IMR-90 (cell line): ENCODE results near the gene DIAPH1. TPM values are rescaled to one million over a fixed set of nuclear protein-coding genes. Genes with fewer than 3 reads are reported as not detected.
A peak's percentile ranks its signal among the peaks of the same experiment; 100 is the strongest.

Experiments
- ATAC-seq: fragments of 200-7000 bp; cut with Tn5 transposase; 2 replicates; pipeline ENCODE4 v1.9.1; 2020; ENCODE audit warnings: low read depth, mild to moderate bottlenecking, moderate library complexity
- BruUV-seq: library from RNA; stranded (reverse); fragments of 400-500 nt; replicated peaks from 2 replicates; lab custom pipeline; 2021; lab: Mats Ljungman, UMichigan
- CTCF ChIA-PET: fragments of 300-600 bp; formaldehyde crosslinking; extraction: SDS; loops from one replicate; lab custom pipeline; 2021; ENCODE audit warnings: antibody characterized with exemption; lab: Yijun Ruan, JAX
- POLR2A ChIA-PET: fragments of 300-600 bp; sonication (Branson Sonifier 250); formaldehyde crosslinking; loops from one replicate; lab custom pipeline; 2022; ENCODE audit warnings: antibody characterized with exemption; ENCODE audit not compliant: unreplicated experiment; lab: Charles Lee
- DNase-seq: peaks from one replicate; pipeline ENCODE4 v3.0.0; 2013
- H2AFZ ChIP-seq: replicated peaks from 2 replicates; pipeline ENCODE3; 2013; ENCODE audit warnings: low read length, mild to moderate bottlenecking; ENCODE audit not compliant: poor library complexity
- H2AK5ac ChIP-seq: 2 replicates; pipeline ENCODE4 v1.6.1; 2013; ENCODE audit warnings: low read depth, low read length, inconsistent platforms
- H2AK9ac ChIP-seq: replicated peaks from 2 replicates; pipeline ENCODE3; 2013; ENCODE audit warnings: mild to moderate bottlenecking, low read depth, low read length, moderate library complexity; ENCODE audit not compliant: poor library complexity
- H2BK120ac ChIP-seq: 2 replicates; pipeline ENCODE4 v1.6.1; 2013; ENCODE audit warnings: low read depth, low read length, inconsistent platforms
- H2BK15ac ChIP-seq: 3 replicates; pipeline ENCODE4 v1.6.1; 2013; ENCODE audit warnings: low read depth, low read length, inconsistent platforms
- H2BK20ac ChIP-seq: 2 replicates; pipeline ENCODE4 v1.6.1; 2013; ENCODE audit warnings: low read depth, mild to moderate bottlenecking, inconsistent platforms, low read length, moderate library complexity
- H2BK5ac ChIP-seq: 2 replicates; pipeline ENCODE4 v1.6.1; 2013; ENCODE audit warnings: mild to moderate bottlenecking, low read depth, low read length, inconsistent platforms; ENCODE audit not compliant: poor library complexity, severe bottlenecking
- H3K14ac ChIP-seq: replicated peaks from 2 replicates; pipeline ENCODE4 v1.6.1; 2013; ENCODE audit warnings: low read depth, low read length, inconsistent platforms
- H3K18ac ChIP-seq: 2 replicates; pipeline ENCODE4 v1.6.1; 2013; ENCODE audit warnings: low read depth, low read length, control low read depth
- H3K23ac ChIP-seq: 2 replicates; pipeline ENCODE4 v1.6.1; 2013; ENCODE audit warnings: low read depth, low read length, inconsistent platforms
- H3K27ac ChIP-seq: 2 replicates; pipeline ENCODE4 v1.5.1; 2013; ENCODE audit warnings: mild to moderate bottlenecking, control low read depth, low read length; ENCODE audit not compliant: insufficient read depth
- H3K27me3 ChIP-seq: 2 replicates; pipeline ENCODE4 v1.6.1; 2013; ENCODE audit warnings: low read length; ENCODE audit not compliant: control insufficient read depth, insufficient read depth
- H3K36me3 ChIP-seq: 2 replicates; pipeline ENCODE4 v1.6.1; 2013; ENCODE audit warnings: low read length, mixed read lengths; ENCODE audit not compliant: control insufficient read depth, insufficient read depth
- H3K4ac ChIP-seq: 2 replicates; pipeline ENCODE4 v1.6.1; 2013; ENCODE audit warnings: low read depth, low read length, inconsistent platforms
- H3K4me1 ChIP-seq: 2 replicates; pipeline ENCODE4 v1.6.1; 2013; ENCODE audit warnings: low read length, mixed read lengths; ENCODE audit not compliant: control insufficient read depth, insufficient read depth
- H3K4me2 ChIP-seq: 2 replicates; pipeline ENCODE4 v1.6.1; 2013; ENCODE audit warnings: low read depth, mild to moderate bottlenecking, control low read depth, low read length, moderate library complexity
- H3K4me3 ChIP-seq: 2 replicates; pipeline ENCODE4 v1.5.1; 2013; ENCODE audit warnings: low read depth, mild to moderate bottlenecking, control low read depth, low read length, moderate library complexity; ENCODE audit not compliant: insufficient read depth
- H3K56ac ChIP-seq: 2 replicates; pipeline ENCODE4 v1.6.1; 2013; ENCODE audit warnings: low read length, inconsistent platforms; ENCODE audit not compliant: insufficient read depth; ENCODE audit errors: extremely low read depth
- H3K79me1 ChIP-seq, 2 experiments: 2 replicates each; pipeline ENCODE4 v1.6.1; 2013; ENCODE audit warnings: low read length in 2 of 2, inconsistent platforms in 1 of 2, low read depth in 1 of 2
- H3K9ac ChIP-seq: 2 replicates; pipeline ENCODE4 v1.6.1; 2013; ENCODE audit warnings: low read depth, low read length, control low read depth
- H3K9me1 ChIP-seq: 2 replicates; pipeline ENCODE4 v1.6.1; 2013; ENCODE audit warnings: low read length, inconsistent platforms; ENCODE audit not compliant: insufficient read depth
- H3K9me3 ChIP-seq: 2 replicates; pipeline ENCODE4 v1.6.1; 2013; ENCODE audit warnings: low read length; ENCODE audit not compliant: control insufficient read depth, insufficient read depth
- H4K20me1 ChIP-seq: 2 replicates; pipeline ENCODE4 v1.6.1; 2013; ENCODE audit warnings: low read length, inconsistent platforms; ENCODE audit not compliant: insufficient read depth
- H4K5ac ChIP-seq: 2 replicates; pipeline ENCODE4 v1.6.1; 2013; ENCODE audit warnings: mild to moderate bottlenecking, low read depth, low read length, control low read depth
- H4K8ac ChIP-seq, 2 experiments: 2 replicates each; pipeline ENCODE4 v1.6.1; 2013; ENCODE audit warnings: low read depth in 2 of 2, low read length in 2 of 2, control low read depth in 1 of 2, inconsistent platforms in 1 of 2
- H4K91ac ChIP-seq: 2 replicates; pipeline ENCODE4 v1.6.1; 2013; ENCODE audit warnings: low read depth, low read length, inconsistent platforms; ENCODE audit not compliant: insufficient read depth
- BHLHE40 ChIP-seq: fragments of 150-350 bp; IDR thresholded peaks from 2 replicates; pipeline ENCODE4 v1.6.1; 2016; ENCODE audit warnings: mild to moderate bottlenecking, low read depth, low read length
- CHD1 ChIP-seq: IDR thresholded peaks from 2 replicates; pipeline ENCODE4 v1.6.1; 2012; ENCODE audit warnings: low read depth, low read length, improper control_type of control experiment
- CTCF ChIP-seq: conservative IDR thresholded peaks from 2 replicates; pipeline ENCODE4 v1.5.1; 2012; ENCODE audit warnings: mild to moderate bottlenecking, low read depth, low read length, improper control_type of control experiment
- ELK1 ChIP-seq: fragments of 150-350 bp; IDR thresholded peaks from 2 replicates; pipeline ENCODE4 v1.6.1; 2016; ENCODE audit warnings: low read depth, mild to moderate bottlenecking, low read length, moderate library complexity, borderline replicate concordance
- FOS ChIP-seq: fragments of 150-350 bp; IDR thresholded peaks from 2 replicates; pipeline ENCODE4 v1.6.1; 2016; ENCODE audit warnings: low read depth, low read length
- MAFK ChIP-seq: IDR thresholded peaks from 2 replicates; pipeline ENCODE4 v1.6.1; 2012; ENCODE audit warnings: low read depth, low read length, improper control_type of control experiment
- MAZ ChIP-seq: IDR thresholded peaks from 2 replicates; pipeline ENCODE4 v1.6.1; 2012; ENCODE audit warnings: low read depth, mild to moderate bottlenecking, low read length, improper control_type of control experiment, moderate library complexity, borderline replicate concordance
- MXI1 ChIP-seq: IDR thresholded peaks from 2 replicates; pipeline ENCODE4 v1.6.1; 2012; ENCODE audit warnings: low read depth, mild to moderate bottlenecking, low read length, moderate library complexity, borderline replicate concordance
- NFE2L2 ChIP-seq: fragments of 150-350 bp; IDR thresholded peaks from 2 replicates; pipeline ENCODE4 v1.6.1; 2016; ENCODE audit warnings: low read depth, mild to moderate bottlenecking, low read length
- POLR2A ChIP-seq: IDR thresholded peaks from 2 replicates; pipeline ENCODE4 v1.6.1; 2012; ENCODE audit warnings: mild to moderate bottlenecking, low read depth, low read length
- RAD21 ChIP-seq: IDR thresholded peaks from 2 replicates; pipeline ENCODE4 v1.6.1; 2012; ENCODE audit warnings: low read length, improper control_type of control experiment
- RCOR1 ChIP-seq: IDR thresholded peaks from 2 replicates; pipeline ENCODE4 v1.6.1; 2012; ENCODE audit warnings: mild to moderate bottlenecking, low read length, improper control_type of control experiment; ENCODE audit not compliant: insufficient replicate concordance
- RFX5 ChIP-seq: IDR thresholded peaks from 2 replicates; pipeline ENCODE4 v1.8.0; 2012; ENCODE audit warnings: low read depth, mild to moderate bottlenecking, low read length, moderate library complexity
- SMC3 ChIP-seq: fragments of 150-350 bp; IDR thresholded peaks from 2 replicates; pipeline ENCODE4 v1.6.1; 2016; ENCODE audit warnings: low read depth, mild to moderate bottlenecking, antibody characterized with exemption, low read length, moderate library complexity
- whole genome bisulfite sequencing, 2 experiments: methylation state at CpG; one replicate each; pipeline versions ENCODE4 v1.1.5 to v1.1.7; 2013; ENCODE audit warnings: missing lambda C conversion rate in 2 of 2; ENCODE audit not compliant: insufficient read length in 1 of 2; ENCODE audit errors: extremely low coverage in 2 of 2; 5-methylcytosine and 5-hydroxymethylcytosine counted together
- dilution Hi-C: fragments of 300-500 bp; cut with HindIII; formaldehyde crosslinking; loops from one replicate; pipeline ENCODE4 v1.14.3; 2018; ENCODE audit warnings: low sequenced_read_pairs; ENCODE audit not compliant: unreplicated experiment
- in situ Hi-C: fragments of 300-500 bp; cut with MboI; formaldehyde crosslinking; loops from 3 replicates; pipeline ENCODE4 v1.14.3; 2019; ENCODE audit warnings: low sequenced_read_pairs, inconsistent platforms, mixed read lengths
- intact Hi-C: fragments of 100-400 bp; cut with micrococcal nuclease; formaldehyde crosslinking; loops from 2 replicates; pipeline ENCODE4 v1.10.0; 2022
- polyA plus RNA-seq, 3 experiments: library from polyadenylated mRNA; depleted of rRNA; stranded (reverse); fragments of >200 nt; gene quantifications; 2 replicates each; pipeline ENCODE4 v1.2.3, GENCODE V29; 2012; ENCODE audit warnings: low replicate concordance in 1 of 3
- total RNA-seq: library from RNA; depleted of rRNA; stranded (reverse); fragments of >200 nt; gene quantifications from 2 replicates; pipeline ENCODE4 v1.2.3, GENCODE V29; 2012

Gene DIAPH1
- total and polyA plus RNA-seq, 2 of the 4 experiments (the other 2 are of a cell fraction) = 12.0 to 37.4 TPM

GRCh38 chr5:141513627-141514329 lies 105.0 kb downstream of the DIAPH1 start:
- H2AK5ac ChIP-seq = peak overlapping the region; percentile 100
- H3K36me3 ChIP-seq = peaks cover 26% of the 10 kb centered on the region
- peak overlapping the region; percentile 90 for H2AK9ac ChIP-seq
- peak overlapping the region; percentile 41 for H3K4me3 ChIP-seq
- peak overlapping the region; percentile 86 for H2BK120ac ChIP-seq
- no TSS peak for BruUV-seq
- no peaks in the 10 kb centered on the region for H3K27me3 ChIP-seq
- H3K9ac ChIP-seq = peak overlapping the region; percentile 60
- peaks cover 59% of the 10 kb centered on the region for H3K4me1 ChIP-seq
- H3K14ac ChIP-seq = peak overlapping the region; percentile 92
- H3K79me1 ChIP-seq = peaks cover 6 to 62% of the 10 kb centered on the region in 2 experiments
- peak overlapping the region; percentile 88 for H4K91ac ChIP-seq
- ChIA-PET CTCF (interaction anchor here (1.1 to 2.7 kb wide), 7 partner anchors 10 to 101 kb away, joined by 3 to 16 read pairs (median 4); partner anchors contain the start of genes PCDHGA10 and PCDHGA11), POLR2A (no interaction called here)
- H2BK5ac ChIP-seq = peak overlapping the region; percentile 72
- peaks cover 43% of the 10 kb centered on the region for H3K9me1 ChIP-seq
- peak overlapping the region; percentile 96 for H3K4ac ChIP-seq
- H4K8ac ChIP-seq = peak overlapping the region; percentile 79 to 91
- 0% methylated on average over 5 of the region's 29 CpGs; no CpG with 5 or more reads in 1 of the 2 experiments for WGBS, 2 experiments
- H2AFZ ChIP-seq = peak overlapping the region; percentile 82
- ATAC-seq (peak; percentile 27), DNase-seq (peak; percentile 87)
- no peaks in the 10 kb centered on the region for H3K9me3 ChIP-seq
- H3K27ac ChIP-seq = peak overlapping the region; percentile 84
- H3K23ac ChIP-seq = peak overlapping the region; percentile 80; the same call in 1 of the 2 replicates
- H2BK15ac ChIP-seq = peak overlapping the region; percentile 51; the same call in 2 of the 3 replicates
- dilution Hi-C loops = no loop called here
- intact Hi-C loops = loop anchor here (2.0 kb wide), 1 partner anchor 83 kb away; the partner anchor contains the start of gene PCDHGA12
- peak overlapping the region; percentile 86 for H3K4me2 ChIP-seq
- H3K18ac ChIP-seq = peak overlapping the region; percentile 83
- H2BK20ac ChIP-seq = peak overlapping the region; percentile 10; the same call in 1 of the 2 replicates
- H3K56ac ChIP-seq = no peak overlapping the region; the same call in 1 of the 2 replicates
- in situ Hi-C loops = no loop called here
- H4K5ac ChIP-seq = peak overlapping the region; percentile 86
- H4K20me1 ChIP-seq = peaks cover 6% of the 10 kb centered on the region
- TF ChIP-seq FOS (no peak), POLR2A (peak; percentile 56), NFE2L2 (no peak), RFX5 (no peak), ELK1 (no peak), CHD1 (no peak; the same call in 1 of the 2 replicates), RCOR1 (no peak), MAFK (no peak), SMC3 (no peak), BHLHE40 (peak; percentile 82), RAD21 (no peak), MAZ (peak; percentile 62; the same call in 1 of the 2 replicates), CTCF (no peak), MXI1 (no peak)
